ENCODE data around the gene SGK1. TPM values are rescaled to one million over a fixed set of nuclear protein-coding genes. Genes with fewer than 3 reads are reported as not detected.

SGK1 gene
- total RNA-seq, 1 experiment from 2014 or later, result 7.8 TPM

- H2AK5ac ChIP-seq (ENCODE audit: insufficient read length, low read length), result no peak overlapping the region
- no peak overlapping the region for H3K4me2 ChIP-seq (ENCODE audit: insufficient read depth, insufficient read length, low read length)
- H3T11ph ChIP-seq (ENCODE audit: low read length), result no peak overlapping the region
- no peak overlapping the region for H3K4ac ChIP-seq (ENCODE audit: low read depth, low read length)
- H3K18ac ChIP-seq (ENCODE audit: insufficient read length, low read depth, low read length), result no peak overlapping the region
- Mint-ChIP-seq H3K4me3 (no peak overlapping the region), H3K36me3 (ENCODE audit: insufficient read depth in 1 of 3, low read depth in 3 of 3) (no peaks in the 10 kb centered on the region), H3K27me3 (ENCODE audit: low read depth) (no peaks in the 10 kb centered on the region; the same call in 1 of the 2 replicates), H3K4me1 (no peaks in the 10 kb centered on the region), H3K9me3 (peaks cover 0 to 3% of the 10 kb centered on the region in 2 experiments; a peak in 1 of 5 replicates), H3K27ac (no peak overlapping the region)
- no peak overlapping the region for H2BK12ac ChIP-seq (ENCODE audit: insufficient read length, low read depth, low read length)
- H2AFZ ChIP-seq (ENCODE audit: low read length), result no peak overlapping the region
- no peak overlapping the region for H2BK120ac ChIP-seq (ENCODE audit: low read depth, low read length, poor library complexity, severe bottlenecking)
- TF ChIP-seq, protein P1, sequence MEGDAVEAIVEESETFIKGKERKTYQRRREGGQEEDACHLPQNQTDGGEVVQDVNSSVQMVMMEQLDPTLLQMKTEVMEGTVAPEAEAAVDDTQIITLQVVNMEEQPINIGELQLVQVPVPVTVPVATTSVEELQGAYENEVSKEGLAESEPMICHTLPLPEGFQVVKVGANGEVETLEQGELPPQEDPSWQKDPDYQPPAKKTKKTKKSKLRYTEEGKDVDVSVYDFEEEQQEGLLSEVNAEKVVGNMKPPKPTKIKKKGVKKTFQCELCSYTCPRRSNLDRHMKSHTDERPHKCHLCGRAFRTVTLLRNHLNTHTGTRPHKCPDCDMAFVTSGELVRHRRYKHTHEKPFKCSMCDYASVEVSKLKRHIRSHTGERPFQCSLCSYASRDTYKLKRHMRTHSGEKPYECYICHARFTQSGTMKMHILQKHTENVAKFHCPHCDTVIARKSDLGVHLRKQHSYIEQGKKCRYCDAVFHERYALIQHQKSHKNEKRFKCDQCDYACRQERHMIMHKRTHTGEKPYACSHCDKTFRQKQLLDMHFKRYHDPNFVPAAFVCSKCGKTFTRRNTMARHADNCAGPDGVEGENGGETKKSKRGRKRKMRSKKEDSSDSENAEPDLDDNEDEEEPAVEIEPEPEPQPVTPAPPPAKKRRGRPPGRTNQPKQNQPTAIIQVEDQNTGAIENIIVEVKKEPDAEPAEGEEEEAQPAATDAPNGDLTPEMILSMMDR (conservative IDR thresholded peaks at IDR 0.05), result no peak
- no peak overlapping the region for H2BK20ac ChIP-seq (ENCODE audit: low read depth, low read length, poor library complexity, severe bottlenecking)
- no peaks in the 10 kb centered on the region for H3K23me2 ChIP-seq (ENCODE audit: insufficient read length, low read depth, low read length, poor library complexity, severe bottlenecking)
- no peaks in the 10 kb centered on the region for H3K27me3 ChIP-seq (ENCODE audit: insufficient read depth, low read length)
- no peak for DNase-seq
- H2BK15ac ChIP-seq (ENCODE audit: low read depth, low read length), result no peak overlapping the region
- no peak overlapping the region for H4K8ac ChIP-seq (replicated peaks; ENCODE audit: insufficient read length, low read depth, low read length)
- H4K20me1 ChIP-seq (ENCODE audit: control insufficient read depth, insufficient read depth, insufficient read length), result no peaks in the 10 kb centered on the region
- no peak overlapping the region for H3K14ac ChIP-seq (ENCODE audit: insufficient read depth, low read length)
- H2BK5ac ChIP-seq (ENCODE audit: insufficient read length, low read length), result no peak overlapping the region
- H3K9me3 ChIP-seq (ENCODE audit: control insufficient read depth, low read depth, low read length), result no peaks in the 10 kb centered on the region
- H3K9ac ChIP-seq (ENCODE audit: extremely low read depth, insufficient read length, low read length), result no peak overlapping the region
- no peaks in the 10 kb centered on the region for H3K79me2 ChIP-seq (ENCODE audit: insufficient read depth, low read length)
- WGBS (ENCODE audit: extremely low coverage, insufficient read length, low lambda C conversion rate), result no CpG with 5 or more reads among the region's 1 CpG
- no peaks in the 10 kb centered on the region for H3K4me1 ChIP-seq (ENCODE audit: insufficient read depth, low read length)
- H3K79me1 ChIP-seq (ENCODE audit: insufficient read depth, low read depth, low read length, poor library complexity, severe bottlenecking), result no peaks in the 10 kb centered on the region
- no peak overlapping the region for H3K27ac ChIP-seq (ENCODE audit: insufficient read length, low read depth, low read length)
- H3K23ac ChIP-seq (ENCODE audit: insufficient read length, low read depth, low read length), result no peak overlapping the region
- no peak overlapping the region for H4K5ac ChIP-seq (ENCODE audit: insufficient read length, low read depth, low read length)
- H4K91ac ChIP-seq (ENCODE audit: insufficient read length, low read depth, low read length), result no peak overlapping the region
- H3K56ac ChIP-seq (ENCODE audit: insufficient read length, low read depth, low read length), result no peak overlapping the region
These were observed 12.6 kb upstream of the SGK1 start for GRCh38 chr6:134330555-134330954.
